ENCODE data around the gene NR2F2. TPM values are rescaled to one million over a fixed set of nuclear protein-coding genes. Genes with fewer than 3 reads are reported as not detected.

NR2F2 gene
- polyA plus RNA-seq, 1 donor (not counting 4 experiments of a cell fraction or from before 2014, with no cell fraction given): 19.5 TPM

DNA sequence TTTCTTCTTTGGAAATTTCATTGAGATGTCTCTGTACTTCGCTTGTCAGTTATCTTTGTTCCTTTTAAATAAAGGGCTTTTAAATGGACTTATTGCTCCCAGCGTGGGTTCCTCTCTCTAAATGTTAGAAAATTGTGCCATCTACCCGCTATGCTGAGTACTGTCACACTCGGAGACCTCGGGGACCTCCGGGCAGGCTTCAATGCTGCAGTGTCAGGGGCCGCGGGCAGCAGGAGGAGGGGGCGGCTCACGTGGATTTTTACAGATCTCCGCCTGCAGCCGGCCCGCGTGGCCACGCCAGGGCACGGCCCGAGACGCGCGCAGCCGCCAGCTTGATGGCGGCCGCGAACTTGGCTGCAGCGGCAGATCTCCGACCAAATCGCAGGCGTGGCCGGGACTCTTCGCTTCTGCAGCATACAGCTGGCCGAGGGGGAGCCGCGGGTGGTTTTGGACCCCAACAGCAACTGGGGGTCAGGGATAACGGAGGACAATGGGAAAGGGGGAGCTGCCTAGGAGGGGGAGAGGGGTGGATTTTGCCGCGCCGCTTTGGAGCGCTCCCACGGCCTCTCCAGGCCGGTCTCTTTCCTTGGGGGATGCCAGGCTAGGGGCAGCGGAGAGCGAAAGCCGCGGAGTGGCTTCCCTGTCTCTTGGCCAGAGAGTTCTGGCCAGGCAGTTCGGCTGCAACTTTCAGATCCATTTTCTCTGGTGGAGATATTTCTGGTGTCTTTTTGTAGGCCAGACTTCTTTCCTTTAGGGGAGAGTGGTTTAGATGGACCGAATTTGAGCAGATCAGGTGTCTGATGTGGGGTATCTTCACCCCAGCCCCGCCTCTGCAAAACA, 15.3 kb downstream of the NR2F2 start:
- peak overlapping the region in 2 of 3 experiments; percentile 32 to 54 for H3K4me3 ChIP-seq (ENCODE audit: control insufficient read depth in 2 of 3, extremely low read depth in 1 of 3, insufficient read depth in 2 of 3, low read depth in 1 of 3, low read length in 3 of 3)
- no peak overlapping the region for H3K9ac ChIP-seq (ENCODE audit: control insufficient read depth, extremely low read depth, insufficient read depth, low read length)
- no peaks in the 10 kb centered on the region for H3K9me3 ChIP-seq (ENCODE audit: control insufficient read depth, low read depth, low read length)
- no peak for DNase-seq (ENCODE audit: low read depth, low spot score)
- no peaks in the 10 kb centered on the region for H4K20me1 ChIP-seq (ENCODE audit: control insufficient read depth, extremely low read depth, insufficient read depth, low read length)
- dilution Hi-C loops (cut with MboI; ENCODE audit: extremely low pct_ligation_motif_present, low sequenced_read_pairs): no loop called here
- no peaks in the 10 kb centered on the region for H3K27me3 ChIP-seq (ENCODE audit: control insufficient read depth, extremely low read depth, insufficient read depth, low read length)
- peak overlapping the region; percentile 16 for H2AFZ ChIP-seq (ENCODE audit: control insufficient read depth, low read length)
- peaks cover 4% of the 10 kb centered on the region for H3K4me1 ChIP-seq (ENCODE audit: control insufficient read depth, extremely low read depth, insufficient read depth, low read length)
- no peaks in the 10 kb centered on the region for H3K9me1 ChIP-seq (ENCODE audit: control insufficient read depth, extremely low read depth, insufficient read depth, low read length)
- no peak for FAIRE-seq
- peak overlapping the region; percentile 60 for H3K4me2 ChIP-seq (ENCODE audit: control insufficient read depth, extremely low read depth, insufficient read depth, low read depth, low read length)
- H3K36me3 ChIP-seq (ENCODE audit: control insufficient read depth in 2 of 2, extremely low read depth in 1 of 2, insufficient read depth in 2 of 2, low read length in 2 of 2): peaks cover 0 to 12% of the 10 kb centered on the region in 2 experiments
- H3K79me2 ChIP-seq (ENCODE audit: control insufficient read depth, insufficient read depth, low read length): peaks cover 21% of the 10 kb centered on the region
- TF ChIP-seq, protein P1, sequence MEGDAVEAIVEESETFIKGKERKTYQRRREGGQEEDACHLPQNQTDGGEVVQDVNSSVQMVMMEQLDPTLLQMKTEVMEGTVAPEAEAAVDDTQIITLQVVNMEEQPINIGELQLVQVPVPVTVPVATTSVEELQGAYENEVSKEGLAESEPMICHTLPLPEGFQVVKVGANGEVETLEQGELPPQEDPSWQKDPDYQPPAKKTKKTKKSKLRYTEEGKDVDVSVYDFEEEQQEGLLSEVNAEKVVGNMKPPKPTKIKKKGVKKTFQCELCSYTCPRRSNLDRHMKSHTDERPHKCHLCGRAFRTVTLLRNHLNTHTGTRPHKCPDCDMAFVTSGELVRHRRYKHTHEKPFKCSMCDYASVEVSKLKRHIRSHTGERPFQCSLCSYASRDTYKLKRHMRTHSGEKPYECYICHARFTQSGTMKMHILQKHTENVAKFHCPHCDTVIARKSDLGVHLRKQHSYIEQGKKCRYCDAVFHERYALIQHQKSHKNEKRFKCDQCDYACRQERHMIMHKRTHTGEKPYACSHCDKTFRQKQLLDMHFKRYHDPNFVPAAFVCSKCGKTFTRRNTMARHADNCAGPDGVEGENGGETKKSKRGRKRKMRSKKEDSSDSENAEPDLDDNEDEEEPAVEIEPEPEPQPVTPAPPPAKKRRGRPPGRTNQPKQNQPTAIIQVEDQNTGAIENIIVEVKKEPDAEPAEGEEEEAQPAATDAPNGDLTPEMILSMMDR (optimal IDR thresholded peaks at IDR 0.05 in 1 of 3, IDR thresholded peaks at IDR 0.05 in 1 of 3, conservative IDR thresholded peaks at IDR 0.05 in 1 of 3; ENCODE audit: extremely low read depth in 1 of 3, insufficient read depth in 2 of 3, low read length in 3 of 3): peak; percentile 42 to 62 (median 56)
- TF ChIP-seq EZH2 (IDR thresholded peaks at IDR 0.05; ENCODE audit: low read length): no peak
- H3K27ac ChIP-seq (ENCODE audit: control insufficient read depth, insufficient read depth, low read length): no peak overlapping the region

DNA sequence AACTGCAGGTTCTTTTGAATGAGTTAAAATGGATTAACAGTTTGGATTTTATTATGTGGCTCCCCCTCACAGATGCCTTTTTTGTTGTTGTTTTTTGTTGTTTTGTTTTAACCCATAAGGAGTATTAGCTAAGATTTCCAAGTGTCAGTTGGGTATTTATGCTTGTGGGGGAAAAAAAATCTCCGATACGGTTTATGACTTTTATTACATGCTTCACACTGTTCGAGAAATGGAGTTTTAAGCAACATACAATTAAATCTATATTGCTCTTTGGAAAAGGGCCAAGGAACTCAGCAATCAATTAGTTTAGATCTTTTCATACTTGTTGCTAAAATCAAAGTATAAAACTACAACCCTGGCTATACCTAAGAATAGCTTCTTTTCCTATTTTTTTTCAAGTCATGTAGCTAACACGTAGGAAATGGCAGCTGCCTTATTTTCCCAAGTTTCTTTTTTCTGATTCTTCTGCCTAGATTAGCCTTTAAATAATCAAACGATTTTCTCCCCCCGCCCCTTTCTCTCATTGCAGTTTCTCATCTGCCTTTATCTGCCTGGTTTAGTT, 16.0 kb downstream of the NR2F2 start:
- FAIRE-seq: no peak

More for the DNA sequence above, 16.0 kb downstream of the NR2F2 start:
- H3K9me1 ChIP-seq (ENCODE audit: control insufficient read depth, extremely low read depth, insufficient read depth, low read length): no peaks in the 10 kb centered on the region
- no peaks in the 10 kb centered on the region for H3K9me3 ChIP-seq (ENCODE audit: control insufficient read depth, low read depth, low read length)
- peaks cover 4% of the 10 kb centered on the region for H3K4me1 ChIP-seq (ENCODE audit: control insufficient read depth, extremely low read depth, insufficient read depth, low read length)
- no peak overlapping the region for H3K4me2 ChIP-seq (ENCODE audit: control insufficient read depth, extremely low read depth, insufficient read depth, low read depth, low read length)
- no peaks in the 10 kb centered on the region for H4K20me1 ChIP-seq (ENCODE audit: control insufficient read depth, extremely low read depth, insufficient read depth, low read length)
- TF ChIP-seq EZH2 (IDR thresholded peaks at IDR 0.05; ENCODE audit: low read length): no peak
- TF ChIP-seq, protein P1 (optimal IDR thresholded peaks at IDR 0.05 in 1 of 3, IDR thresholded peaks at IDR 0.05 in 1 of 3, conservative IDR thresholded peaks at IDR 0.05 in 1 of 3; ENCODE audit: extremely low read depth in 1 of 3, insufficient read depth in 2 of 3, low read length in 3 of 3): no peak
- no peak overlapping the region for H3K4me3 ChIP-seq (ENCODE audit: control insufficient read depth in 2 of 3, extremely low read depth in 1 of 3, insufficient read depth in 2 of 3, low read depth in 1 of 3, low read length in 3 of 3)
- H3K36me3 ChIP-seq (ENCODE audit: control insufficient read depth in 2 of 2, extremely low read depth in 1 of 2, insufficient read depth in 2 of 2, low read length in 2 of 2): peaks cover 0 to 13% of the 10 kb centered on the region in 2 experiments
- H3K79me2 ChIP-seq (ENCODE audit: control insufficient read depth, insufficient read depth, low read length): peaks cover 16% of the 10 kb centered on the region
- no peak for DNase-seq (ENCODE audit: low read depth, low spot score)
- dilution Hi-C loops (cut with MboI; ENCODE audit: extremely low pct_ligation_motif_present, low sequenced_read_pairs): no loop called here
- no peak overlapping the region for H2AFZ ChIP-seq (ENCODE audit: control insufficient read depth, low read length)
- no peaks in the 10 kb centered on the region for H3K27me3 ChIP-seq (ENCODE audit: control insufficient read depth, extremely low read depth, insufficient read depth, low read length)
- no peak overlapping the region for H3K27ac ChIP-seq (ENCODE audit: control insufficient read depth, insufficient read depth, low read length)
- H3K9ac ChIP-seq (ENCODE audit: control insufficient read depth, extremely low read depth, insufficient read depth, low read length): no peak overlapping the region

All from keratinocyte (primary cell).